Hypothalamus (tissue), 51 donors: ENCODE data around the gene TM7SF2.

ENCODE experiments used
- DNase-seq, 51 donors: peaks; one replicate each; lab custom pipeline; 2025; lab: John Stamatoyannopoulos, UW

Gene TM7SF2

DNA sequence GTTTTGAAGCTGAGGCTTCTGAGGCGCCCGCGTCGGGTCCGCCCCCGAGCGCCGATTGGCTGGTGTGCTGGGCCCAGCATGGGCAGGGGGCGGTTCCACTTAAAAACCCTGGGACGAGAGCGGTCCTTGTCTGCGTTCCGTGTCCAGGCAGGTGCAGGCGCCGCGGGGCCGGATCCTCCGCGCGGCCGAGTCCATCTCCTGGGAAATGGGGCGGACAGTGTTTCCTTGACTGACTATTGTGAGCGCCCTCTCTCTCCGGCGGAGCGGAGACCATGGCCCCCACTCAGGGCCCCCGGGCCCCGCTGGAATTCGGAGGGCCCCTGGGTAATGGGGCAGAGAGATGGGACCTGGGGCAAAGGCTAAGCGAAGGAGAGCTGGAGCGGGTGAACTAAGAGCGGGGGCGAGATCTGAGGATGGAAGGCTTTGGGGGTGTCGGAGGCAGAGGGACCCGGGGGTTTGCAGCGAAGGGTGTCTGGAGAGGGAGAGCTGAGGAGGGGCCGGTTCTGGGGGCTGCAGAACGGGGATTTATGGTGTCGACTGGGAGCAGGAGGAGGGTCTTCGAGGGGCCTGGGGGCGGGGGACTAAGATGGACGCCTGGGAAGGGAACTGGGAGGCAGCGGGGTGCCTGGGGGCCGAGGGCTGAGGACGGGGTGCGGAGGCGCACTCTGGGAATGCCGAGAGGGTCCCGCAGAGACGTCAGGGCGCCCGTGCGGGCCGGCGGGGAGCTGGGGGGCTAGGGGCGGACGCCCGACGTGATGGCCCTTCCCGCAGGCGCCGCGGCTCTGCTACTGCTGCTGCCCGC is at the start of gene TM7SF2:
Gene TM7SF2, plus strand, starts transcription at position 129 of the 802 bp plus-strand sequence. Its CDS starts 144 bp downstream, at position 273.
- peak; percentile 54 to 99 (median 94) for DNase-seq

DNA sequence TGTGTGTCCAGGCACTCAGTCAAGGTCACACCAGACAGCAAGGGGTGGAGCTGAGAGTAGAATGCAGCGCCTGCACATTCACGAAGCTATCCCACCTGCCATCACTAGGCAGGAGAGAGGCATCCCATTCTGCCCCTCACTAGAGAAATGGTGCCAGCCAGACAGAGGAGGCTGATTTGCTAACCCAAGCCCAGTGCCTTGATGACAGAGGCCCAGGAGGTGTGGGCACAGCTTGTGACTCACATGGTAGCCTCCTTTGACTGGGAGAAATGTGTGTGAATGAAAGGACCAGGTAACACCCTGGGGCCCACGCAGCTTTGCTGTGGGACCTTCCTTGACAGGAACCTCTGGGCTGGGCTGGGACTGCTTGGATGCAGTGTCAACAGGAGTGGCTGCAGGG is 48.1 kb upstream of the TM7SF2 start:
- DNase-seq = no peak

DNA sequence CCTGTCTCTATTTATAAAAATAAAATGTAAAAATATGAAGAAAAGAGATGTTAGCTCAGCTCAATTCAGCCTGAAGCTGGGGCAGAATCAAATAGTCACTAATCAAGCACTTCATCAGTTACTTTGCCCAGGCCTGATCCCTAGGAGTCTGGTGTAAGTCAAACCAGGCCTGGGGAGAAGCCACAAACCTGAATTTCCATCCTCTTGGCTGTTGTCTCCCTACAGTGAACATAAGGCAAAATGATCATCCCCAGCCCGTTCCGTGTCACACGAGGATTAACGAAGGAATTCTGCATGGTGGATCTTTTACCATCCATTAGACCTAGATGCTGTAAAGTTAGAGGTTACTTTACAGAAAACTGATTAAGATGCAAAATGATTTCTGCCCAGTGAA is 46.8 kb upstream of the TM7SF2 start:
- DNase-seq = no peak

DNA sequence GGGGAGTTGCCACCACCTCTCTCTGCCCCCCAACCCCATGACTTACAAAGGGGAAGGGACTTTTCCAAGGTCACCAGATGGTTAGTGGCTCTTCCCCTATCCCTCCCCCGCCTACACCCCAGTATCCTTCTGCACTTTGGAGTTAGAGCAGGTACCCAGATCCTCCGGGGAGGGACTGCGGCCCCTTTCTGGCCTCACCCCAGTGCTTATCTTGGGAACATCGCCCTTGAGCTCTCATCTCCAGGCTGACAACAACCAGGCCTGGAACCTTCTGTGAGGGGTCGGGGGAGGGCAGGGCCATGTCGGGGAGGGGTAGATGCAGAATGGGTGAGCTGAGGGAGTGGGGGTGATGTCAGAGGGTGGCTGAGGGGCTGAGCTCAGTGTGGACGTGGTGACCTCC is 45.8 kb upstream of the TM7SF2 start:
- DNase-seq = no peak

DNA sequence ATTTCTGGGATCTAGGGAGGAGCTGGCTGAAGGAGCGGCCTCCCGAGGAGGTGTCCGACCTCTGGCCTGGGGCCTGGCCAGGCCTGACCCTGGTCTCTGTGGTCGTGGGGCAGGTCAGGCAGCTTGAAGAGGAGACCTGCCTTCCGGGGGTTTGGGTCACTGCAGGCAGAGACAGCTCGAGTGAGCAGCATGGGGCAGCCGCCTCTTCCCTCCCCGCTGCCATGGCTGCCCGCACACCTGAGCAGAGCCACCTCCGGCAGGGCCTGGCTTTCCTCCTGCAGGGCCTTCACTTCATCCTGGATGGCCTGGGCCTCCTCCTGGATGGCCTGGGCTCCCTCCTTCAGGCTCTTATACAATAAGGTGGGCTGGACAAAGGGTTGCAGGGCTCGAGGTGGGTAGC is 45.4 kb upstream of the TM7SF2 start:
- DNase-seq = no peak

DNA sequence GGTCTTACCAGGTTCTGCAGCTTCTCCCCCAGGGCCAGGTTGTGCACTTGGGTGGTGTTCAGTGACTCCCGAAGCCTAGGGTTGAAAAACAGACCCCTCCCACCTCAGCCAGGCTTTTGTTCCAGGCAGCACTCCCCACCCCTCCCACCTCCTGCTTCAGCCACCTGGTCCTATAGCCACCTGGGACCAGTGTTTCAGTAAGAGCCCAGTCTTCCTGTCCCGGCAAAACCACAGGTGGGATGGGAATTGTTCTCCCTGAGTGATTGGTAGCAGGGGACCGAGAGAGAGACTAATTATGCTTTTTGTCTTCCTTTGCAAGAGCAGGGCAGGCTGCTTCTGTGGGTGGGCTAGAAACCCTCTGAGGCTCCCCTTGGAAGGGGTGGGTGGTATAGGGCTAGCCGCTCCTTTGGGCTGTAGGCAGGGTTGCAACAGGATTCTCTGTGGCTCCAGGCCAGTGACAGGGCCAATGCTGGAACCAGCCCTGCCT is 44.8 kb upstream of the TM7SF2 start:
- no peak for DNase-seq

DNA sequence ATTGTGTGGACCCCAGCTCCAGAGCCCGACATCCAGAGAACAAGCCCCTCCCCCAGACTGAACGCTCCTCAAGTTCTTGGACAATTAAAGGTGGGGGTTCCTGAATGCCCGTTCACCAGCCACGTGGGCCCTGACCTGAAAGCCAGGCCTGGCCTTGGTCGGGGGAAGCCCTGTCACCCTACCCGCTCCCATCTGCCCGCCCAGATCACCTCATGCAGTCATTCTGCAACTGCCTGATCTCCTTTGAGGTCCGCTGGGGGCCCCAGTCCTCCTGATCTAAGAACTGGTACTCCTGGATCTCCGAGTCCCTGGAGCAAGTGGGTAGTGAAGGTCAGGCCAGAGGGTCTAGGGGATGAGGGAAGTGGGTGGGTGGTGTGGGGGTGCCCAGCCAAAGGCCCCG is 44.2 kb upstream of the TM7SF2 start:
- DNase-seq = no peak

DNA sequence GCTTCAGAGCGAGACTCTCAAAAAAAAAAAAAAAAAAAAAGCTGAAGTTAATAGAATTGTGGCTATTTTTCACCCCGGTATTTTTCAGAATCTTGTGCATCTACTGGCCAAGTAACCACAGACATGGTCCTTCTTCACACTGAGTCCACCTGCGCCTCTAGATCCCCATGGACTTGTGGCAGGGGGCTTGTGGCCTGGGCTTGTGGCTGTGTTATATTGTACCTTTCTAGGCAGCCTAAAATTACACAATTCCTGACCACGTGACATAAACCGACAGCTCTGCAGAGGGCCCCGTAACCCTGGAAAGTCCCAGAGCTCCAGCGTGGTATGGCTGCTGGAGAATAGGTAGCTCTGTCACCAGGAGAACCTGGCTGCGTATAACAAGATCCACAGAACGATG is 42.5 kb upstream of the TM7SF2 start:
- DNase-seq = no peak

DNA sequence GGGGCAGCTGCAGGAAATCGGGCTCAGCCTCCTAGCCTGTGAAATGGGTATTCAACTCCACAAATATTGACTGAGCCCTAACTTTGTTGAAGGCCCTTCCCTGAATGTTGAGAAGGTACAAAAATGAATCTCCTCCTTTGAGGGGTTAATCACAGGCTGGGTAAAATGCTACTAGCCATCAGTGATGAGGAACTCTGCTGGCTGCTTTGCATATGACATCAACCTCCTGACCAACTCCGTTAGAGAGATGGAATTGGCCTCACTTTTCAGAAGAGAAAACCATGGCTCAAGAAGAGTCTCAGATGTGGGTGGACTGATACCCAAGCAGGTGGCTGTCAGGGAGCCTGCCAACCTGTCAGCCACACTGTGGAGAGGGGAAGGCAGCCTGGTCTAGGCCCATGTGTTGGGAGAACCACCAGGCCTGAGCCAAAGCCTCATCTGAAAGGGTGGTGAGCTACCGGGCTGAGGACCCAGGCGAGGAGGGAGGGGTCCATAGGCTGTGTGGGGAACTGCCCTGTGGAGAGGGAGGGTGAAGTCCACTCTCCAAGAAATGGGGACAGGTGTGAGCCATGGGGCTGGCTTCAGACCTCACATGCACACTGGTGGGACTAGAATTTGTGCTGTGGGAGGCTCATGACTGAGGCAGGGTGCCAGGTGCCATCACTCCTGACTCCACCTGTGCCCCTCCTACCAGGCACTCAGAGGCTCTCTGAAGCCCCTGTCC is 39.6 kb upstream of the TM7SF2 start:
- DNase-seq = no peak

DNA sequence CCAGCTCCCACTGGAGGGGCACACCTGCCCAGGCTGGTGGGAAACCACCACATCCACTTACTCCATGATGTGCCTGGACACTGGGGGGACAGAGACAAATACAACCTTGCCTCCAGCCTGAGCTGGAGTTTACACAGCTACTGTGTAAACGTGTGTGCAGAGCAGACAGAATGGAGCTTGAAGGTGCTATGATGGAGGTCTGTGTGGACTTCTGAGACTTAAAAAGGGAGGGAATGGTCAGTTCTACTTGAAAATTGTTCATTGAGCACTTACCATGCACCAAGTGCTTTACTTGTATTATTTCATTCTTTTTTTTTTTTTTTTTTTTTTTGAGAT is 39.1 kb upstream of the TM7SF2 start:
- DNase-seq = no peak

DNA sequence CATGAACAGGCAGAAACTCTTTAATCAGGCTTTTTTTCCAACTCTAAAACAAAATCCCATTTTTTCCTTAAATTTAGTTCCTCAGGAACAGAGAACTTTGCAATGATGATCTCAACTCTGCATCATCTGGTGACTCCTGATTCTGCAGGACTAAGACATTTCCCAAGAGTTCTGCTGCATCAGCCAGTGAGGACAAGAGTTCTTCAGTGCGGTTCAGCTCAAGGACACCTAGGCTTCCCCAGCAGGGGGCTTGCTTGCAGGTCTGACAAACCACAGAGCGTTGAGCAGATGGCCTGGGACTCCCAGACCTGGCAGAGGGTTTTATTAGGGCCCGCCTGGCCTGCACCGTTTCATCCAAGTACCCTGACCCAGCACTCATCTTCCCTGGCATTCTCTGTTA is 34.2 kb upstream of the TM7SF2 start:
- no peak for DNase-seq

DNA sequence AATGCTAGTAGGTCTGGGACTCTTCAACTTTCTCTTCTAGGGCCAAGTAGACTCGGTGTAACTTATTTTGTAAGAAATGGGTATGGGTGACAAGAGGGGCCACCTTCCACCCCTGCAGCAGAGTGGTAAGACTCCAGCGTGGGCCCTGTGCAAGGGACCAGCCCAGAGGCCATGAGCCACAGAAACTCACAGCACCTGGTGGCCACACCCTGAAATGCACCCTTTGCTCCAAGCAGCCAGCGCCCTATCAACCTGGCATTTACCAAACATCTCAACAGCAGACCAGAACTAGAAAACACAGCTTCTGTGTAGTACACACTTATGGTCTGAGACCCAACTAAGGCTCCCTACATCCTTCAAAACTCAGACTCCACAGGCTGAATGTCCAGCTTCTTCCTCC is 33.5 kb upstream of the TM7SF2 start:
- no peak for DNase-seq

DNA sequence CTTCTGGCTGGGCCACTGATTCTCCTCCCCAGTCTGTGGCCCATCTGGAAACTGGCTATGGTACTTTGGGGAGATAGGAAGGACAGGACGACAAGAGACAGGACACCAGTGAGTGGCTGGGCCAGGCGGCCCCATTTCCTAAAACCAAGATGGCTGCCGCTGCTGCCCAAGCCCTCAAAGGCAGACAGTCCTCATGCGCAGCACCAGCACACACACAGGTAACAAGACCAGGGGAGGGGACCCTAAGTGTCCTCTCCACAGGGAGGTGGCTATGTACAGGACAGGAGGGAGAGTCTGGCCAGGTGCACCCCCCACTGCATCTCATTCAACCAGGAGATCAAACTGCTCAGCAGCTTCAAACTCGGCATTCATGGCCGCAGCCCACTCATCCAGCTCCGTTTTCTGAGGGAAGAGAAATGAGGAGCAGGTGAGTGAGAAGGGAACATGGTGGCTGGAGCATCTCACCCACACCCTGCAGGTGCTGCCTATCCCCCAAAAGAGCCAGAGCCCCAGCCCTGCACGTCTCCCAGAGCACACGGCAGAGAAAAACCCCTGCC is 32.8 kb upstream of the TM7SF2 start:
- no peak for DNase-seq

DNA sequence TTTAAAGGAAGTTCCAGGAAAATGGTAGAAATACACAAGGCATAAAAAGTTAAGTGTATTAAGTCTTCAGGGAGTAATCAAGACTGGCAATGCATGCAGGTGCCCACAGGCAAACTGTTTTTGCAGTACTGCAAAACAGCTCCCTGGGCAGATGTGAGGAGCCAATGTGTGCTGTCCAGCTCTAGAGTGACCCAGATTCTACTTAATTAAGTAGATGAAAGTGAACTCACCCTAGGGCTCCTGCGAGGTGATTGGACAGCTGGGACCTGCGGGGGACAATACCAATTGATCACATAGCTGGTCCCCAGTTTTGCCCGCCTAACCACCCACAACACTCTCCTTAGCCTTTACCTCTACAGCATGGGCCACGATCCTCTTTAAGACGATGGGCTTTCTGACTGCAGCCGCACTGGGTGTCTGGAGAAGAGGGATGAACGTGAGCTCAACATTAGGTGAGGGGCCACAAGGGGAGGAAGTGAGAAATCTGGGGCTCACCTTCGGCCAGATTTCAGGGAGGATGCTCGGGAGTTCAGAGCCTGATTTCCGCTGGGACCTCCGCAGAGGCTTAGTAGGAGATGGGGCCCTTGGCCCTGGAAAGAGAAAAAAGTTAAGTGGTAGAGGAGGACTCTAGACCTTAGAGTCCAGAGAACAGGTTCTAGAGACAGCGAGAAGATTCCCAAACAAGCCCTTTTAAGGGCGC is 28.4 kb upstream of the TM7SF2 start:
- DNase-seq = no peak

DNA sequence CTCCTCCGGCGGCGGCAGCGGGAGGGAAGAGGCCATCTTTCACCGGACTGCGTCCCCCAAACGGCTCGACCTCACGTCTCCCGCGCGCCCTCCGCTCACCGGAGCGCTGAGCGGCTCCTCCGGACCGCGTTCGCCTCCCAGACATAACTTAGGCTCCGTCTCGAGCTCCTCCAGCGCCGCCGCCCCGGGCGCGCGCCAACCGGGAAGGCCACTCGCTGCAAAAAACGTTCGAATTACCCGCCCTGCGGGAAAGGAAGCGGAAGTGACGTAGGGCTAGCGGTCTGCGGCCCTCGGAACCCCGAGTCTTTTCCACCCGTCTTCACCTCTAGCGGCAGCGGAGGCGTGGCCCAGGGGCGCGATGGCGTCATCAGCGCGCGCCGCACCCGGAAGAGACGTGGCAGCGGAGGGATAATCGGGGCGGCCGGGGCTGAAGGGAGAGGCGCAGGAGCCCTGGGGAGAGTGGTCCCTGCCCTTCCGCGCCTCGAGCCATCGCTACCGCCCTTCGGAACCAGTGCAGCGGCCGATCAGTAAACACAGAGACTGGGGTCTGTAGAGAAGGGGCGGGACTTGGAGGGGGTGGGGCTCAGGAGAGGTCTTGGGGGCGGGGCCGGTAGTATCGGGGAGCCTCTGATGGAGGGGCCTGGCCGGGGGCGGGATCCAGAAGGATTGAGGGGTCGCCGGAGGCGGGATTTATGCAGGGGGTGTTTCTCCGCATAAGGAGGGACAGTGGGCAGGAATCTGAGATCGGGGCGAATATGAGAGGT is 27.7 kb upstream of the TM7SF2 start, which contains the start of the genes CDCA5 and ZFPL1:
Gene CDCA5, minus strand, starts transcription at position 207 of the 764 bp plus-strand sequence. Its CDS starts 62 bp downstream, at position 145.
Gene ZFPL1, plus strand, starts transcription at position 389 of the 764 bp plus-strand sequence. CDS start 477 bp downstream, outside the sequence.
- DNase-seq = peak; percentile 58 to 98 (median 92)

DNA sequence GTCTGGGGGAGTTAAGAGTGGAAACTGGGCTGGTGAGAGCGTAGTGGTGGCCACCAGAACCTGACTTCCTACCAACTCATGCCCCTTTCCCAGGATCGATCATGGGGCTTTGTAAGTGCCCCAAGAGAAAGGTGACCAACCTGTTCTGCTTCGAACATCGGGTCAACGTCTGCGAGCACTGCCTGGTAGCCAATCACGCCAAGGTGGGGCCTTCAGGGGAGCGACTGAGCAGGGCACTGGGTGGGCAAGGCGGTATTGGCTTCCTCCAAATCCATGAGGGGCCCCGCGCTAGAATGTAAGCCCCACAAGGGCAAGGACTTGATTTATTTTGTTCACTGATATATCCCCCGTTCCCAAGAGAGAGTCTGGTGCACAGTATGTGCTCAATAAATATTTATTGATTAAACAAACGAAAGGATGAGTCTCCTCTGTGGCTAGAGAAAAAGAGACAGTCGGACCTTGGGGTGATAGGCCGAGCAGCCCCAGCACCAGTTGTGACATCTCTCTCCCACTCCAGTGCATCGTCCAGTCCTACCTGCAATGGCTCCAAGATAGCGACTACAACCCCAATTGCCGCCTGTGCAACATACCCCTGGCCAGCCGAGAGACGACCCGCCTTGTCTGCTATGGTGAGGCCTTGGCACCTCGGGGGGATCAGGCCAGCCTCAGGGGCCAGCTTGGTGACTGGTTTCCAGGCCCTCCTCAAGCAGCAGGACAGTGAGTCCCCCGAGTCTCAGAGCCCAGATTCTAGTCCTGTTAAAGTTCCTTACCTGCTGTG is 26.9 kb upstream of the TM7SF2 start:
- no peak for DNase-seq

DNA sequence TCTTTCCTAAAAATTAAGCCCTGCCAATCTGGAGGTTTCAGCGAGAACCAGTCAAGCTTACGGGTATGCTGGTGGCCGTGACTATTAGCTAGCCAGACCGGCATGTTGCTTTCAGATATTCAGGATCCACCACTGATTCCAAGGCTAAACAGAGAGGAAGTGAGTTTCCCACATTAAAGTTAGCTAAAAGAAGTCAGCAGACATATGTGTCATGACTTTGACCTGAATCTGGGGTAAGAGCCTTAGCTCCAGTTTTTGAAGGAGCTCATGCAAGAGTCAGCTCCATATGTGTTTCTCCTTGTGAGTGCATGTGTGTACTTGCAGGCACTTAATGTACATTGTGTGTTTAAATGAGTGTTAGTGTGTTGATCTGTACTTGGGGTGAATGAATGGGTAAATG is 26.2 kb upstream of the TM7SF2 start:
- DNase-seq = no peak

DNA sequence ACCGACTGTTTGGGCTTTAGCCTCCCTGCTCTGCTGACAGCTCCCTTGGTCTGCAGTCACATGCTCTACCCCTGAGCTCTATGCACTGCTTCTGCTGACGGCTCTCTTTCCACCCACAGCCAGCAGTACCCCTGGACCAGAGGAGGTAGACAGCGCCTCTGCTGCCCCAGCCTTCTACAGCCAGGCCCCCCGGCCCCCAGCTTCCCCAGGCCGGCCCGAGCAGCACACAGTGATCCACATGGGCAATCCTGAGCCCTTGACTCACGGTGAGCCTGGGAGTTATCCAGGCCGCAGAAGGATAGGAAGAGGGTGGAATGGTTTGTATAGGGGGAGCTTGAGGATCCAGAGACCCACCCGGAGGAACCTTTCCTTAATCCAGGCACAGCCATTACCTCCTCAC is 24.9 kb upstream of the TM7SF2 start:
- no peak for DNase-seq

DNA sequence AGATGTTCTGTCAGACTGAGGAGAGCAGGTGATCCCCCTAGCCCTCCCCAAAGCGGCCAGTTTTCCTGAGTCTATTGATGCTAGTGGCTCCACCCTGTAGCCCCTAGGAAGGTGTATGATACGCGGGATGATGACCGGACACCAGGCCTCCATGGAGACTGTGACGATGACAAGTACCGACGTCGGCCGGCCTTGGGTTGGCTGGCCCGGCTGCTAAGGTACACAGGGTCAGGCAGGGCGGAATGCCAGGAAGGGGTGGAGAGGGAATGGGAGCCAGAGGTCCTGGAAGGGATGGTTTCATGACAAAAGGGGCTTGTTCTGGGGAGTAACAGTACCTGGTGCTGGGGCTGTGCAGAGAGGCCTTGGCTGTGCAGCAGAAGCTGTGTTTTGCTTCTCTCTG is 24.5 kb upstream of the TM7SF2 start:
- no peak for DNase-seq
